Measurements from ENCODE around the gene CAPZA1. TPM values are rescaled to one million over a fixed set of nuclear protein-coding genes. Genes with fewer than 3 reads are reported as not detected.

Gene CAPZA1
- total RNA-seq, 1 donor = 159 TPM

DNA sequence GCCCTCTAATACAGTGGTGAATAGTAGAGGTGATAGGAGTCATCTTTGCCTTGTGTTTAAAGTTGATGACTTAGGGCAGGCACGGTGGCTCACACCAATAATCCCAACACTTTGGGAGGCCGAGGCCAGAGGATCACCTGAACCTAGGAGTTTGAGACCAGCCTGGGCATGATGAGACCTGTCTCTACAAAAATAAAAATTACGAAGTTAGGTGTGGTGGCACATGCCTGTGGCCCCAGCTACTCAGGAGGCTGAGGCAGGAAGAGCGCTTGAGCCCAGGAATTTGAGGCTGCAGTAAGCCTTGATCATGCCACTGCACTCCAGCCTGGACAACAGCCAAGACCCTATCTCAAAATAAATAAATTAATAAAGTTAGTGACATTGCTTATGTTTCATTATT lies 26.6 kb downstream of the CAPZA1 start:
- H3K36me3 ChIP-seq (ENCODE audit: insufficient read depth, low read length) = peaks cover 53% of the 10 kb centered on the region
- DNase-seq (ENCODE audit: insufficient read length, low spot score, missing footprints) = no peak
- peaks cover 39% of the 10 kb centered on the region for H4K20me1 ChIP-seq (ENCODE audit: insufficient read depth, low read length)
- no peak for TF ChIP-seq CTCF (IDR thresholded peaks at IDR 0.05; ENCODE audit: extremely low read depth, low read depth, low read length)
- no peak overlapping the region for H3K4me3 ChIP-seq (ENCODE audit: insufficient read depth, low read length)
- H3K4me2 ChIP-seq (ENCODE audit: insufficient read depth, low read length) = no peak overlapping the region
- no peaks in the 10 kb centered on the region for H3K9me3 ChIP-seq (ENCODE audit: low read depth, low read length)
- H3K4me1 ChIP-seq (ENCODE audit: insufficient read depth, low read length) = no peaks in the 10 kb centered on the region
- no peak overlapping the region for H2AFZ ChIP-seq (ENCODE audit: low read length)
- H3K27ac ChIP-seq (ENCODE audit: low read depth, low read length) = no peak overlapping the region
- no peaks in the 10 kb centered on the region for H3K27me3 ChIP-seq (ENCODE audit: insufficient read depth, low read length)
- H3K79me2 ChIP-seq (ENCODE audit: insufficient read depth, low read length) = peaks cover 98% of the 10 kb centered on the region

DNA sequence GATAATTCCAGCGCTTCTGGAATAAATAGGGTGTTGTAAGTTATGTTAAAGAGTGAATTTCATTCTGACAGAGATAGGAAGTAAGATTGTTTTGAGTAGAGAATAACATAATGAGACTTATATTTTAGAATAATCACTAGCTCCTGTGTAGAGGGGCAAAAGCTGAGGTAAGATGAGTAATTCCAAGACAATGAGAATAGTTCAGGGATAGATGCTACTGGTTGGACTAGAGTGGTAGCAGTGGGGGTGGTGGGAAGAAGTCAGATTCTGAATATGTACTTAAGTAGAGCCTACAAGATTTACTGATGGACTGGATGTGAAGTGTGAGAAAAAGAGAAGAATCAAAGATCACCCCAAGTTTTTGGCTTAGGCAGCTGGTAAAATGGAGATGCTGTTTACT lies 31.6 kb downstream of the CAPZA1 start:
- H3K79me2 ChIP-seq (ENCODE audit: insufficient read depth, low read length) = peaks cover 74% of the 10 kb centered on the region
- no peaks in the 10 kb centered on the region for H3K4me1 ChIP-seq (ENCODE audit: insufficient read depth, low read length)
- H3K4me3 ChIP-seq (ENCODE audit: insufficient read depth, low read length) = no peak overlapping the region
- H3K9me3 ChIP-seq (ENCODE audit: low read depth, low read length) = no peaks in the 10 kb centered on the region
- H3K36me3 ChIP-seq (ENCODE audit: insufficient read depth, low read length) = peaks cover 74% of the 10 kb centered on the region
- no peak overlapping the region for H3K27ac ChIP-seq (ENCODE audit: low read depth, low read length)
- H3K4me2 ChIP-seq (ENCODE audit: insufficient read depth, low read length) = no peak overlapping the region
- no peak for DNase-seq (ENCODE audit: insufficient read length, low spot score, missing footprints)
- H4K20me1 ChIP-seq (ENCODE audit: insufficient read depth, low read length) = peaks cover 23% of the 10 kb centered on the region
- no peaks in the 10 kb centered on the region for H3K27me3 ChIP-seq (ENCODE audit: insufficient read depth, low read length)
- no peak overlapping the region for H2AFZ ChIP-seq (ENCODE audit: low read length)
- TF ChIP-seq CTCF (IDR thresholded peaks at IDR 0.05; ENCODE audit: extremely low read depth, low read depth, low read length) = no peak

DNA sequence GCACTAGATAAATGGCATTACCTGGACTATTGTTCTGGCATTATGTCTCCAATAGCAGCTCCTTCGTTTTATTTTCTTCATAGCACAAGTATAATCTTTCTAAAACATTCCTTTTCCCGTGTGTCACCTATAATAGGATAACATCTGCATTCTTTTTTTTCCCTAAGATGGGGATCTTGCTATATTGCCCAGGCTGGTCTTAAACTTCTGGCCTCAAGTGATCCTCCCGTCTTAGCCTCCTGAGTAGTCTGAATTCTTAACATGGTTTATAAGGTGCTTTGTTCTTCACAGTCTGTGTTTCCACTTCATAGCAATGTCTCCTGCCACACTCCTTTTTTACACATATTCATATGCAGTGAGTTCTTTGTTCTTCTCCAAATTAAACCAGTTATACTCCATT lies 46.2 kb downstream of the CAPZA1 start:
- peaks cover 76% of the 10 kb centered on the region for H3K36me3 ChIP-seq (ENCODE audit: insufficient read depth, low read length)

GRCh38 chr1:112666946-112667345 lies 47.3 kb downstream of the CAPZA1 start:
- Histone ChIP-seq H3K27ac (ENCODE audit: low read depth, low read length) (no peak overlapping the region), H3K4me3 (ENCODE audit: insufficient read depth, low read length) (no peak overlapping the region), H3K4me2 (ENCODE audit: insufficient read depth, low read length) (no peak overlapping the region), H3K27me3 (ENCODE audit: insufficient read depth, low read length) (no peaks in the 10 kb centered on the region), H2AFZ (ENCODE audit: low read length) (no peak overlapping the region), H3K9me3 (ENCODE audit: low read depth, low read length) (no peaks in the 10 kb centered on the region), H3K4me1 (ENCODE audit: insufficient read depth, low read length) (no peaks in the 10 kb centered on the region), H3K36me3 (ENCODE audit: insufficient read depth, low read length) (peaks cover 71% of the 10 kb centered on the region), H3K79me2 (ENCODE audit: insufficient read depth, low read length) (peaks cover 16% of the 10 kb centered on the region), H4K20me1 (ENCODE audit: insufficient read depth, low read length) (peaks cover 2% of the 10 kb centered on the region)
- DNase-seq (ENCODE audit: insufficient read length, low spot score, missing footprints) = no peak
- no peak for TF ChIP-seq CTCF (IDR thresholded peaks at IDR 0.05; ENCODE audit: extremely low read depth, low read depth, low read length)

More for the DNA sequence above, 46.2 kb downstream of the CAPZA1 start:
- H3K27ac ChIP-seq (ENCODE audit: low read depth, low read length) = no peak overlapping the region
- H3K9me3 ChIP-seq (ENCODE audit: low read depth, low read length) = no peaks in the 10 kb centered on the region
- no peaks in the 10 kb centered on the region for H3K4me1 ChIP-seq (ENCODE audit: insufficient read depth, low read length)
- H3K4me2 ChIP-seq (ENCODE audit: insufficient read depth, low read length) = no peak overlapping the region
- TF ChIP-seq CTCF (IDR thresholded peaks at IDR 0.05; ENCODE audit: extremely low read depth, low read depth, low read length) = no peak
- H3K27me3 ChIP-seq (ENCODE audit: insufficient read depth, low read length) = no peaks in the 10 kb centered on the region
- H3K79me2 ChIP-seq (ENCODE audit: insufficient read depth, low read length) = peaks cover 16% of the 10 kb centered on the region
- peaks cover 2% of the 10 kb centered on the region for H4K20me1 ChIP-seq (ENCODE audit: insufficient read depth, low read length)
- no peak for DNase-seq (ENCODE audit: insufficient read length, low spot score, missing footprints)
- H2AFZ ChIP-seq (ENCODE audit: low read length) = no peak overlapping the region
- H3K4me3 ChIP-seq (ENCODE audit: insufficient read depth, low read length) = no peak overlapping the region

All from osteoblast (primary cell).